ENCODE results near the gene HMGCL.

- no peak for TF ChIP-seq CTCF (IDR thresholded peaks at IDR 0.05)
- TF ChIP-seq POLR2A (IDR thresholded peaks at IDR 0.05), result no peak
These were observed 31.1 kb downstream of the HMGCL start for GRCh38 chr1:23793861-23794731.
